Mesendoderm (in vitro differentiated cells): ENCODE data around the gene DPP9. TPM values are rescaled to one million over a fixed set of nuclear protein-coding genes. Genes with fewer than 3 reads are reported as not detected.
A peak's percentile ranks its signal among the peaks of the same experiment; 100 is the strongest.

Experiments used
- DNase-seq: peaks from one replicate; pipeline ENCODE4 v3.0.0; 2013
- H2AK5ac ChIP-seq: 2 replicates; pipeline ENCODE4 v1.6.1; 2013; ENCODE audit warnings: low read length, inconsistent platforms
- H2BK120ac ChIP-seq: 2 replicates; pipeline ENCODE4 v1.6.1; 2013; ENCODE audit warnings: low read depth, mild to moderate bottlenecking, low read length, moderate library complexity, mixed read lengths
- H2BK15ac ChIP-seq: replicated peaks from 2 replicates; pipeline ENCODE4 v1.6.1; 2013; ENCODE audit warnings: low read depth, mild to moderate bottlenecking, moderate library complexity
- H2BK5ac ChIP-seq: 2 replicates; pipeline ENCODE4 v1.6.1; 2013; ENCODE audit warnings: low read length, inconsistent platforms
- H3K18ac ChIP-seq: 2 replicates; pipeline ENCODE4 v1.6.1; 2013; ENCODE audit warnings: mild to moderate bottlenecking, low read length, mixed read lengths
- H3K23ac ChIP-seq: one replicate; pipeline ENCODE4 v1.6.1; 2013; ENCODE audit warnings: low read length
- H3K27ac ChIP-seq: 2 replicates; pipeline ENCODE4 v1.5.1; 2013; ENCODE audit warnings: low read depth, mild to moderate bottlenecking, inconsistent platforms, low read length, moderate library complexity
- H3K27me3 ChIP-seq: 2 replicates; pipeline ENCODE4 v1.6.1; 2013; ENCODE audit warnings: low read length, control low read depth, mild to moderate bottlenecking, inconsistent platforms; ENCODE audit not compliant: insufficient read depth, poor library complexity
- H3K36me3 ChIP-seq: 2 replicates; pipeline ENCODE4 v1.6.1; 2013; ENCODE audit warnings: low read length, inconsistent platforms; ENCODE audit not compliant: control insufficient read depth, insufficient read depth
- H3K4ac ChIP-seq: one replicate; pipeline ENCODE4 v1.6.1; 2013; ENCODE audit warnings: low read depth, mild to moderate bottlenecking, low read length, moderate library complexity
- H3K4me1 ChIP-seq: 2 replicates; pipeline ENCODE4 v1.6.1; 2013; ENCODE audit warnings: low read depth, low read length, inconsistent platforms; ENCODE audit not compliant: control insufficient read depth
- H3K4me2 ChIP-seq: 2 replicates; pipeline ENCODE4 v1.6.1; 2013; ENCODE audit warnings: low read length
- H3K4me3 ChIP-seq: 2 replicates; pipeline ENCODE4 v1.5.1; 2013; ENCODE audit warnings: mild to moderate bottlenecking, low read length
- H3K56ac ChIP-seq: one replicate; pipeline ENCODE4 v1.6.1; 2013; ENCODE audit warnings: low read length
- H3K79me1 ChIP-seq: 2 replicates; pipeline ENCODE4 v1.6.1; 2013; ENCODE audit warnings: low read length, inconsistent platforms
- H3K79me2 ChIP-seq: 2 replicates; pipeline ENCODE4 v1.6.1; 2013; ENCODE audit warnings: mild to moderate bottlenecking, low read length; ENCODE audit not compliant: control insufficient read depth, insufficient read depth
- H3K9ac ChIP-seq: 2 replicates; pipeline ENCODE4 v1.6.1; 2013; ENCODE audit warnings: low read length, inconsistent platforms
- H4K5ac ChIP-seq: one replicate; pipeline ENCODE4 v1.6.1; 2013; ENCODE audit warnings: low read length
- H4K8ac ChIP-seq: one replicate; pipeline ENCODE4 v1.6.1; 2013; ENCODE audit warnings: low read depth, mild to moderate bottlenecking, control low read depth, low read length, moderate library complexity
- WGBS: extraction: QIAGEN DNeasy Blood & Tissue Kit; methylation state at CpG from one replicate; pipeline ENCODE4 v1.1.7; 2013; ENCODE audit warnings: low lambda C conversion rate, missing lambda C conversion rate; ENCODE audit not compliant: insufficient coverage; ENCODE audit errors: extremely low coverage; 5-methylcytosine and 5-hydroxymethylcytosine counted together
- small RNA-seq: library from polyadenylated mRNA; stranded (forward); fragments of <200 nt; extraction: miRNeasy Mini kit (QIAGEN cat#:217004); gene quantifications from one replicate; pipeline ENCODE3, GENCODE V24; 2013; ENCODE audit not compliant: insufficient read depth

The DPP9 gene

GRCh38 chr19:4635754-4636116, 87.9 kb downstream of the DPP9 start:
- H4K5ac ChIP-seq = no peak overlapping the region
- peak overlapping the region; percentile 79 for H3K4ac ChIP-seq
- no peaks in the 10 kb centered on the region for H3K36me3 ChIP-seq
- peak overlapping the region; percentile 58 for H3K4me2 ChIP-seq
- peak overlapping the region; percentile 24 for H3K23ac ChIP-seq
- peak overlapping the region; percentile 78 for H3K18ac ChIP-seq
- DNase-seq = no peak
- H3K9ac ChIP-seq = peak overlapping the region; percentile 84
- no peak overlapping the region for H2BK120ac ChIP-seq
- H2BK15ac ChIP-seq = no peak overlapping the region
- H3K27ac ChIP-seq = no peak overlapping the region
- no peak overlapping the region for H2BK5ac ChIP-seq
- no peak overlapping the region for H4K8ac ChIP-seq
- peaks cover 6% of the 10 kb centered on the region for H3K4me1 ChIP-seq
- H3K56ac ChIP-seq = peak overlapping the region; percentile 87
- no peaks in the 10 kb centered on the region for H3K79me2 ChIP-seq
- WGBS = no CpG with 5 or more reads among the region's 13 CpGs
- H3K27me3 ChIP-seq = no peaks in the 10 kb centered on the region
- H2AK5ac ChIP-seq = no peak overlapping the region
- peak overlapping the region; percentile 33 for H3K4me3 ChIP-seq
- H3K79me1 ChIP-seq = no peaks in the 10 kb centered on the region

- H3K56ac ChIP-seq = no peak overlapping the region
- H3K4me1 ChIP-seq = no peaks in the 10 kb centered on the region
- no peak overlapping the region for H3K9ac ChIP-seq
- H3K36me3 ChIP-seq = no peaks in the 10 kb centered on the region
- H2BK15ac ChIP-seq = no peak overlapping the region
- no peak overlapping the region for H4K8ac ChIP-seq
- no peaks in the 10 kb centered on the region for H3K79me1 ChIP-seq
- no CpG with 5 or more reads among the region's 14 CpGs for WGBS
- no peaks in the 10 kb centered on the region for H3K27me3 ChIP-seq
- H2BK120ac ChIP-seq = no peak overlapping the region
- no peak overlapping the region for H2BK5ac ChIP-seq
- H3K79me2 ChIP-seq = no peaks in the 10 kb centered on the region
- no peak overlapping the region for H3K23ac ChIP-seq
- H3K27ac ChIP-seq = no peak overlapping the region
- no peak overlapping the region for H4K5ac ChIP-seq
- no peak overlapping the region for H3K18ac ChIP-seq
- peak; percentile 94 for DNase-seq
- no peak overlapping the region for H2AK5ac ChIP-seq
- no peak overlapping the region for H3K4ac ChIP-seq
- H3K4me2 ChIP-seq = no peak overlapping the region
- no peak overlapping the region for H3K4me3 ChIP-seq
Observed at GRCh38 chr19:4633140-4633967, 90.3 kb downstream of the DPP9 start.

Small RNAs within 50 kb of the gene (small RNA-seq; reads per million reads assigned to genes)
- gene MIR7-3 = not detected
